Mesenchymal stem cell (in vitro differentiated cells and primary cell): ENCODE measurements around the gene RARB.
A peak's percentile ranks its signal among the peaks of the same experiment; 100 is the strongest.

Experiments used
- DNase-seq: peaks from one replicate; pipeline ENCODE4 v3.0.0-alpha.2; 2013
- H2AFZ ChIP-seq: one replicate; pipeline ENCODE4 v1.6.1; 2013; ENCODE audit warnings: low read depth, mild to moderate bottlenecking, control low read depth, inconsistent platforms, low read length, moderate library complexity
- H2AK5ac ChIP-seq: 2 replicates; pipeline ENCODE4 v1.6.1; 2013; ENCODE audit warnings: low read length, moderate library complexity, mild to moderate bottlenecking, inconsistent platforms; ENCODE audit not compliant: severe bottlenecking
- H2BK120ac ChIP-seq: one replicate; pipeline ENCODE4 v1.6.1; 2013; ENCODE audit warnings: low read depth, mild to moderate bottlenecking, inconsistent platforms, low read length, moderate library complexity
- H2BK12ac ChIP-seq, 2 experiments: one replicate each; pipeline ENCODE4 v1.6.1; 2013; ENCODE audit warnings: inconsistent platforms in 2 of 2, low read length in 2 of 2, mild to moderate bottlenecking in 2 of 2, moderate library complexity in 2 of 2, control low read depth in 1 of 2
- H2BK15ac ChIP-seq: one replicate; pipeline ENCODE4 v1.6.1; 2013; ENCODE audit warnings: mild to moderate bottlenecking, low read depth, inconsistent platforms; ENCODE audit not compliant: poor library complexity, severe bottlenecking
- H2BK5ac ChIP-seq: 2 replicates; pipeline ENCODE4 v1.6.1; 2013; ENCODE audit warnings: low read depth, mild to moderate bottlenecking, low read length, control low read depth, inconsistent platforms; ENCODE audit not compliant: poor library complexity, severe bottlenecking
- H3K14ac ChIP-seq, 2 experiments: one replicate each; pipeline ENCODE4 v1.6.1; 2013; ENCODE audit warnings: inconsistent platforms in 2 of 2, low read length in 2 of 2, control low read depth in 1 of 2, mild to moderate bottlenecking in 1 of 2, moderate library complexity in 1 of 2
- H3K18ac ChIP-seq, 2 experiments: one replicate each; pipeline ENCODE4 v1.6.1; 2013; ENCODE audit warnings: inconsistent platforms in 2 of 2, low read length in 2 of 2, control low read depth in 1 of 2, low read depth in 1 of 2, mild to moderate bottlenecking in 1 of 2
- H3K23ac ChIP-seq, 2 experiments: one replicate each; pipeline ENCODE4 v1.6.1; 2013; ENCODE audit warnings: inconsistent platforms in 2 of 2, low read length in 2 of 2, mild to moderate bottlenecking in 2 of 2, moderate library complexity in 2 of 2, control low read depth in 1 of 2
- H3K27ac ChIP-seq: 2 replicates; pipeline ENCODE4 v1.5.1; 2013; ENCODE audit warnings: mild to moderate bottlenecking, moderate library complexity, low read length, control low read depth, inconsistent platforms; ENCODE audit not compliant: poor library complexity, severe bottlenecking
- H3K27me3 ChIP-seq, 2 experiments: 2 replicates each; pipeline versions ENCODE4 v1.6.1 to v1.7.0; 2013; ENCODE audit warnings: low read length in 2 of 2, mild to moderate bottlenecking in 2 of 2, moderate library complexity in 2 of 2, control low read depth in 1 of 2, inconsistent platforms in 1 of 2; ENCODE audit not compliant: control insufficient read depth in 1 of 2, insufficient read depth in 1 of 2
- H3K36me3 ChIP-seq, 2 experiments: 2 replicates each; pipeline versions ENCODE4 v1.6.1 to v1.7.0; 2013; ENCODE audit warnings: low read length in 2 of 2, control low read depth in 1 of 2, inconsistent platforms in 1 of 2, low read depth in 1 of 2, mild to moderate bottlenecking in 1 of 2; ENCODE audit not compliant: insufficient read depth in 2 of 2, control insufficient read depth in 1 of 2
- H3K4ac ChIP-seq, 2 experiments: one replicate each; pipeline ENCODE4 v1.6.1; 2013; ENCODE audit warnings: inconsistent platforms in 2 of 2, low read length in 2 of 2, mild to moderate bottlenecking in 2 of 2, moderate library complexity in 2 of 2, control low read depth in 1 of 2, low read depth in 1 of 2
- H3K4me1 ChIP-seq: 2 replicates; pipeline ENCODE4 v1.6.1; 2013; ENCODE audit warnings: low read depth, low read length, control low read depth; ENCODE audit not compliant: control insufficient read depth, insufficient read depth
- H3K4me2 ChIP-seq: 2 replicates; pipeline ENCODE4 v1.6.1; 2013; ENCODE audit warnings: low read length, mild to moderate bottlenecking, inconsistent platforms; ENCODE audit not compliant: poor library complexity, severe bottlenecking
- H3K4me3 ChIP-seq, 2 experiments: 2 replicates each; pipeline versions ENCODE4 v1.5.1 to v1.7.0; 2013; ENCODE audit warnings: low read length in 2 of 2, mild to moderate bottlenecking in 2 of 2, control low read depth in 1 of 2, low read depth in 1 of 2; ENCODE audit not compliant: insufficient read depth in 1 of 2
- H3K79me1 ChIP-seq: replicated peaks from 2 replicates; pipeline ENCODE4 v1.6.1; 2013; ENCODE audit warnings: mild to moderate bottlenecking, control low read depth, low read length, inconsistent platforms; ENCODE audit not compliant: poor library complexity, severe bottlenecking
- H3K9ac ChIP-seq: 2 replicates; pipeline ENCODE4 v1.7.0; 2013; ENCODE audit warnings: mild to moderate bottlenecking, low read length, moderate library complexity
- H3K9me3 ChIP-seq: 2 replicates; pipeline ENCODE4 v1.7.0; 2013; ENCODE audit warnings: mild to moderate bottlenecking, low read length; ENCODE audit not compliant: control insufficient read depth
- H4K8ac ChIP-seq: one replicate; pipeline ENCODE4 v1.6.1; 2013; ENCODE audit warnings: inconsistent platforms, mild to moderate bottlenecking, low read length, moderate library complexity
- H4K91ac ChIP-seq: one replicate; pipeline ENCODE4 v1.6.1; 2013; ENCODE audit warnings: mild to moderate bottlenecking, low read length, inconsistent platforms
- WGBS: methylation state at CpG from one replicate; pipeline ENCODE4 v1.1.7; 2013; ENCODE audit warnings: mixed read lengths; 5-methylcytosine and 5-hydroxymethylcytosine counted together

Gene RARB

GRCh38 chr3:25565807-25566206, 137.7 kb downstream of the RARB start:
- no peak overlapping the region for H2AFZ ChIP-seq
- peaks cover 3% of the 10 kb centered on the region for H3K4me1 ChIP-seq
- H3K18ac ChIP-seq, result no peak overlapping the region
- no peak overlapping the region for H3K14ac ChIP-seq
- no peaks in the 10 kb centered on the region for H3K9me3 ChIP-seq
- no peak overlapping the region for H3K23ac ChIP-seq
- no peak overlapping the region for H3K27ac ChIP-seq
- no peak overlapping the region for H3K9ac ChIP-seq
- DNase-seq, result no peak
- H3K4me2 ChIP-seq, result no peak overlapping the region
- no peak overlapping the region for H2BK120ac ChIP-seq
- H4K91ac ChIP-seq, result no peak overlapping the region
- H2AK5ac ChIP-seq, result no peak overlapping the region
- H3K36me3 ChIP-seq, result no peaks in the 10 kb centered on the region
- peak overlapping the region in 1 of 2 experiments; percentile 49 for H2BK12ac ChIP-seq
- H3K27me3 ChIP-seq, result peaks cover 0 to 3% of the 10 kb centered on the region in 2 experiments
- H2BK15ac ChIP-seq, result no peak overlapping the region
- peak overlapping the region; percentile 78 for H4K8ac ChIP-seq
- no peaks in the 10 kb centered on the region for H3K79me1 ChIP-seq
- peak overlapping the region in 1 of 2 experiments; percentile 25 for H3K4ac ChIP-seq
- 98% methylated on average over 7 of the region's 7 CpGs for WGBS
- no peak overlapping the region for H3K4me3 ChIP-seq
- H2BK5ac ChIP-seq, result no peak overlapping the region

GRCh38 chr3:25566358-25566920, 138.4 kb downstream of the RARB start:
- H3K4me3 ChIP-seq, result no peak overlapping the region
- H2BK15ac ChIP-seq, result no peak overlapping the region
- no peaks in the 10 kb centered on the region for H3K9me3 ChIP-seq
- H3K4ac ChIP-seq, result no peak overlapping the region
- DNase-seq, result no peak
- peaks cover 0 to 3% of the 10 kb centered on the region in 2 experiments for H3K27me3 ChIP-seq
- H3K79me1 ChIP-seq, result no peaks in the 10 kb centered on the region
- H3K36me3 ChIP-seq, result no peaks in the 10 kb centered on the region
- H3K9ac ChIP-seq, result no peak overlapping the region
- no peak overlapping the region for H3K4me2 ChIP-seq
- H3K14ac ChIP-seq, result no peak overlapping the region
- no peak overlapping the region for H2AK5ac ChIP-seq
- no peak overlapping the region for H4K91ac ChIP-seq
- peaks cover 3% of the 10 kb centered on the region for H3K4me1 ChIP-seq
- no peak overlapping the region for H3K23ac ChIP-seq
- H2BK5ac ChIP-seq, result no peak overlapping the region
- H2AFZ ChIP-seq, result no peak overlapping the region
- no peak overlapping the region for H2BK120ac ChIP-seq
- H3K27ac ChIP-seq, result no peak overlapping the region
- H3K18ac ChIP-seq, result peak overlapping the region in 1 of 2 experiments; percentile 38
- peak overlapping the region in 1 of 2 experiments; percentile 4 for H2BK12ac ChIP-seq
- 87% methylated on average over 5 of the region's 5 CpGs for WGBS
- H4K8ac ChIP-seq, result no peak overlapping the region

GRCh38 chr3:25567388-25567787, 139.3 kb downstream of the RARB start:
- H3K14ac ChIP-seq, result no peak overlapping the region
- H3K23ac ChIP-seq, result no peak overlapping the region
- no peaks in the 10 kb centered on the region for H3K79me1 ChIP-seq
- 92% methylated on average over 10 of the region's 10 CpGs for WGBS
- H3K4me1 ChIP-seq, result peaks cover 3% of the 10 kb centered on the region
- H2BK15ac ChIP-seq, result no peak overlapping the region
- H3K4me3 ChIP-seq, result no peak overlapping the region
- peaks cover 0 to 3% of the 10 kb centered on the region in 2 experiments for H3K27me3 ChIP-seq
- H3K27ac ChIP-seq, result no peak overlapping the region
- no peak overlapping the region for H2BK120ac ChIP-seq
- no peak overlapping the region for H2AFZ ChIP-seq
- H3K9me3 ChIP-seq, result no peaks in the 10 kb centered on the region
- no peak overlapping the region for H2BK12ac ChIP-seq
- H3K18ac ChIP-seq, result no peak overlapping the region
- H4K8ac ChIP-seq, result no peak overlapping the region
- no peak overlapping the region for H3K4me2 ChIP-seq
- no peaks in the 10 kb centered on the region for H3K36me3 ChIP-seq
- no peak overlapping the region for H3K4ac ChIP-seq
- DNase-seq, result no peak
- H4K91ac ChIP-seq, result no peak overlapping the region
- H3K9ac ChIP-seq, result no peak overlapping the region
- no peak overlapping the region for H2AK5ac ChIP-seq
- H2BK5ac ChIP-seq, result no peak overlapping the region

GRCh38 chr3:25567806-25568524, 139.9 kb downstream of the RARB start:
- Histone ChIP-seq H4K91ac (no peak overlapping the region), H2BK15ac (no peak overlapping the region), H3K9ac (no peak overlapping the region), H3K27ac (no peak overlapping the region), H3K23ac (no peak overlapping the region), H2AFZ (no peak overlapping the region), H2BK12ac (peak overlapping the region in 1 of 2 experiments; percentile 38), H3K4ac (no peak overlapping the region), H2AK5ac (no peak overlapping the region), H3K4me1 (peaks cover 6% of the 10 kb centered on the region), H3K27me3 (peaks cover 0 to 3% of the 10 kb centered on the region in 2 experiments), H3K36me3 (no peaks in the 10 kb centered on the region), H3K14ac (peak overlapping the region in 1 of 2 experiments; percentile 10), H3K4me3 (no peak overlapping the region), H4K8ac (no peak overlapping the region), H2BK120ac (no peak overlapping the region), H3K4me2 (no peak overlapping the region), H2BK5ac (no peak overlapping the region), H3K18ac (peak overlapping the region in 1 of 2 experiments; percentile 56), H3K9me3 (no peaks in the 10 kb centered on the region), H3K79me1 (no peaks in the 10 kb centered on the region)
- 97% methylated on average over 14 of the region's 14 CpGs for WGBS
- no peak for DNase-seq
